HTR-8/SVneo (cell line): ENCODE results near the gene SKOR1.

Source experiments
- DNase-seq: peaks from one replicate; pipeline ENCODE4 v3.0.0; 2011; ENCODE audit warnings: low spot score, mixed read lengths; ENCODE audit not compliant: insufficient read length
- FAIRE-seq: peaks from 2 replicates; lab custom pipeline; 2011; peaks lifted over from hg19 to GRCh38; lab: Jason Lieb, UNC

SKOR1 gene

DNA sequence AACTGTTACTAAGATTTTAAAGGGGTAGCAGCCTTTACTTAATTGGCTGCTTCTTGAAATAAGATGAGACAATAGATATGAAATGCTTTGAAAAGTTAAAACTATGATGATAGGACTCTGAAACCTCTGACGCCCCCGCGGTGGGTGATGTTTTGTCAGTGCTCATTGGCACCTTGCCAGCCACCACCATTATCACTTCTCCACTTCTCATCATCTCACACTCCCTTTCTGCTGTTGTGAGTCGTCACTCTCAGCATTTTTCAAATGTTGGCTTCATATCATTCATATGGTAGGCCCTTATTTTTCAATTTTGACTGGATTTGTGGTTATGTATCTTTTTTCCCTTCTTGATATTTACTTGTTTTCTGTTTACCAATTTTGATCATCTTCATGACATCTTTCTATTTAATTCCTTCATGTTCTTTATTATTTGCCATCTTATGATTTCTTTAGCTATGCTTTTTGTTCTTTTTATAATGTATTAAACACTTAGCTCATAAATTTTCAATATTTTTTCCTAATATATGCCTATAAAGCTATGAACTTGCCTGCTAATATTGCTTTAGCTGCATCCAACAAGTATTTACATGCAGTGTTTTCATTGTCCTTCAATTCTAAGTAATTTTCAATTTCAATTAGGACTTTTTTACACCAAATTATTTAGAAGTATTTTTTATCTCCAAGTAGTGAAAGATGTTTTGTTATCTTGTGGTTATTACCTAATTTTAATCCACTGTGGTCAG lies 30.3 kb upstream of the SKOR1 start:
- no peak for FAIRE-seq
- no peak for DNase-seq

DNA sequence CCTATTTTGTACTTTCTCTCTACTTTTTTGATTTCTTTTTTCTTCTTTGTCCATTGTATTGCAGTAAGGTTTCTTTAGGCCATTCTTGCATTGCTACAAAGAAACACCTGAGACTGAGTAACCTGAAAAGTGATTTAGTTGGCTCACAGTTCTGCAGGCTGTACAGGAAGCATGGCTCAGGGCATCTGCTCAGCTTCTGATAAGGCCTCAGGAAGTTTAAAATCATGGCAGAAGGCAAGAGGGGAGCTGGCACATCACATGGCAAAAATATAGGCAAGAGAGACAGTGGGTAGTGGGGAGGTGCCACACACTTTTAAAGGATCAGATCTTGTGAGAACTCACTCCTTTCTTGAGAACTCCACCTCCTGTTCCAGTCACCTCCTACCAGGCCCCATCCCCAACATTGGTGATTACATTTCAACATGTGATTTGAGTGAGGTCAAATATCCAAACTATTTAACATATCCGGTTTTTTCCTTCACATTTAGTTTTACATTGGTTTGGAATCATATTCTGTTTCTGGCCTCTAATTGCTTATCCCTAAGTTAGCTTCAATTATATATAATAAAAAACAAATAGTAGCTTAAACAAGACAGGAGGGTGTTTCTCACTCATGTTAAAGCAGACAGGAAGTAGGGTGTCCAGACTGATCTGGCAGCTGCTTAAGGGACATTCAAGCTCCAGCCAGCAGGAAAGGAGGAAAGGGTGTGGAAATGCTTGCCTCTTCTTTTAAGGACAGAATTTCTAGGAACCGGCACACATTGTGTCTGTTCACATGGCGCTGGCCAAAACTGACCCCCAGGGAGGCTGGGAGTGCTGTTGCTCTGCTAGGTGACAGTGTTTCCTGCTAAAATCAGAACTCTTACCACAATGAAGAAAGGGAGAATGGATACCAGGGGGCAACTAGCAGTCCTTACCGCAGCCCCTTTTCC lies 28.8 kb upstream of the SKOR1 start:
- no peak for FAIRE-seq
- no peak for DNase-seq

DNA sequence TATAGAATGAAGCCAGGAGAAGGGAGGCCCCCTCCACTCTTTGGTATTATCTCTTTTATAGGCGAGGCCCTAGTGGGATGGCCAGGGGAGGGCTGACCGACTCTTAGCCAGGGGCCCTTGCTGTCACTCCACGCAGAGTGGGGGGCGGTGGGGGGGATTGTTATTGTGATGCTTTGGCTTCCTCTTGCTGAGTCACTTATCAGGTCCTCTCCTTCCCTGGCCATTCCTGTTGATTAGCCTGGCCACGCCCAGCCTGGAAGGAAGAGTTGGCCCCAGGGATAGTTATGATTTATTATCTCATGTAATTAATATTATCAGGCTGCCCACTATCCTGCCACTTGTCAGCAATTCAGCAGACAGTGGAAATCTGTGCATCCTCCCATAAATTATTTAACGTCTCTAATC lies 25.5 kb upstream of the SKOR1 start:
- DNase-seq (peak; percentile 41), FAIRE-seq (no peak)

DNA sequence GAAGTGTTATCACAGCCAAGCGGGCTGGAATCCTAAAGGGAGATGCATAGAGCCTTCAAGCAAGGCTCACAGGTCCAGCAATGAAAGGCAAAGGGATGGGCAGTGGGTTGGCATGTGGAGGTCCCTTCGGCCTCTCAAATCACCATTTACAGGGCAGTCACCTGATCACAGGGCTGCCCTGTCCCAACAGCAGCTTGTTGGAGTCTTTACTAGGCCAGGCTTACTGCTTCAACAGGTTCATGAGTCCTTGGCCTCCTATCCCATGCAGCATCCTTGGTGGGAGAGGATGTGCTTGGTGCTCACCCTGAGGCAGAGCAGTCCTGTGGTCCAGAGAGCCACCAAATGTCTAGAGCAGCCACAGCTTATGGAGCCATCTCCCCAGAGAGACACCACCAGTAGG lies 24.2 kb upstream of the SKOR1 start:
- DNase-seq = no peak
- FAIRE-seq = no peak

DNA sequence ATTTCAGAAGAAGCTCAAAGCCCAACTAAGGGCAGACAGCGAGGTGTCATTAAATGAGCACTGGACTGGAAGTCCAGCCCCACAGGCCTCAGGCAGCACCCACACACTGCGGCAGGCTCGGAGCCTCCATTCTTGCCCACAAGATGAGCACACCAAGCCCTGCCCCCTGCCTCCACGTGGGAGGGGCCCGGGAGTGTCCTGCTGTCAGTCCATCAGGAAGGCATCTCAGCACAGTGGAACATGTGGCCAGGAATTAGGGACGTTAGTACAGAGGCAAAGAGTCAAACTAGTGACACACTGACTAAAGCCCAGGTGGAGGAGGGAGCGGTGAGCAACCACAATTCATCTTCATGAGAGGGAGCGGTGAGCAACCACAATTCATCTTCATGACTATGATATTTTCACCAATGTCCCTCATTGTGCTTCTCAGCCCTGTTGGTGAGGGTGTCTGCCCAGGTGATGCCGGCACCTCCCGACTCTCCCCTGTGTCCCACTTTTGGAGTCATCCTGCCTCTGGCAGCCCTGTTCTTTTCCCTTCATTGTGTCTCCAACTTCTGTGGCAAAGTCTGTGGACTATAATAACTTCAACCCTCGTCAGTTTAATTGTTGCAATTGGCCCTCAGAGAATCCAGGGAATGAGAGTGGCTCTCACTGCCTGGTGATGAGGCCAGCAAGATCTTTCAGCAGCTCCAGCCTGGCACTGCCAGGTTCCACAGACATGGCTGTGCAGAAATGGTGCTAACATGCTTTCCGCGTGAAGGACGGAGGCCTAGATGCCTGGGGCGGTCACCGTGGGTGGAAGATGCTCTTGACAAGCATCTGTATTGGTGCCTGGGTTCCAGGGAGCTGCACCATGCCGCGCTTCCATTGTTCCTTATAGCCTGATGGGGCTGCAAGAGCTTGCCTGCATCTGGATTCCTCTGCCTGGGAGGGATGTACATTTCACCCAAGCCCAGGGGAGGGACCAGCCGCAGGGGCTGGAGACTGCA lies 23.1 kb upstream of the SKOR1 start:
- DNase-seq (no peak), FAIRE-seq (no peak)

DNA sequence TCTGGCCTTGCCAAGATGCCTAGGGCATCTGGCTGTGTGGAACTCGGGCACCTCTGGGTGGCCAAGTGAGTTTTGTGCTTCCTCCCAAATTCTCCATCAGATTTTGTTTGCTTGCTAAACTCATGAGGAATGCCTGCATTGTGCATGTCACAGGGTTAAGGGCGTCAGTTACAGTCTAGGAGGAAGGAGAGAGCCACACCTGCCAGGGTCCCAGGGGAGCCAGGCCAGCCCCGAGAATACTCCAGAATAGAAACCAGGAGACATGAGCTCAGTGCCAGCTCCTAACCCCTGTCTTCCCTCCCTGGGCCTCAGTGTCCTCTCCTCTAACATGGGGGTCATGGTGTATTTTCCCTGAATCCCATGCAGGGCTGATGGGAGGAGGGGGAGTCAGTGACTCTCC lies 22.0 kb upstream of the SKOR1 start:
- DNase-seq (no peak), FAIRE-seq (no peak)

DNA sequence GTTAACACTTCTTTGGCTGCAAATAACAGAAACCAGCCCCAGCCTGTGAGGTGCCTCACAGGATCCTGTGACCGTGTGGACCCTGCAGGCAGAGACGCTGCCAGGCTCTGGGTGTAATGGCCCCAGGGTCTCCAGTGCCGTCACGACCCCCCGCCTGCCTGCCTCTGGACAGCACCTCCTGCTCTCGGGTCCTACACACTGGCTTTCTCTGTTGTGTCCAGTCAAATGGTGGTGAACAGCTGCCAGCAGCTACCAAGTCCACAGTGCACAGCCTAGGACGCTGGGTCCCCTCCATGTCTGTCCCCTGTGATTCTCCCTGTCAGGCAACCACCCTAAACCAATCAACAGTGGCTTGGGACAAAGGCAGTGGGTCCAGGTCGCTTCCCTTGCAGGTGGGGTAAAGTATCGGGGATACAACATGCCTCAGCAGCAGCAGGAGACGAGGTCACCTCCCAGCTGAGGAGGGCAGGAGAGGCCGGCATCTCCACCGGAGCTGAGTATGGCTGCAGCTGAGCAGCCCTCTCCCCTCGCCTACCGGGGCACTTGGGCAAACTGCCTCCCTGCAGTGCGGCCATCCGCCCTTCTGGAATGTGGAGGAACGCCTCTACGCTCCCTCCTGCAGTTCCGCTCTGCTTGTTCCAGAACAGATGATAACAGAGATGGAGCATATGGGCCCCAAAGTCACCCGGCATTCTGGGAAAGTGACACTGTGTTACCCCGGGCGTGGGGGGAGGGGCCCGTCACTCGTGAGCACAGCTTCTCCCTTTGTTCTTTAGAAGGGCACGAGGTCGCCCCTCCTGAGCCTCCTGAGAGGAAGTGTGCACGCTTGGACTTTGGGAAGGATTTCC lies 21.1 kb upstream of the SKOR1 start:
- DNase-seq (no peak), FAIRE-seq (peak; percentile 9)

DNA sequence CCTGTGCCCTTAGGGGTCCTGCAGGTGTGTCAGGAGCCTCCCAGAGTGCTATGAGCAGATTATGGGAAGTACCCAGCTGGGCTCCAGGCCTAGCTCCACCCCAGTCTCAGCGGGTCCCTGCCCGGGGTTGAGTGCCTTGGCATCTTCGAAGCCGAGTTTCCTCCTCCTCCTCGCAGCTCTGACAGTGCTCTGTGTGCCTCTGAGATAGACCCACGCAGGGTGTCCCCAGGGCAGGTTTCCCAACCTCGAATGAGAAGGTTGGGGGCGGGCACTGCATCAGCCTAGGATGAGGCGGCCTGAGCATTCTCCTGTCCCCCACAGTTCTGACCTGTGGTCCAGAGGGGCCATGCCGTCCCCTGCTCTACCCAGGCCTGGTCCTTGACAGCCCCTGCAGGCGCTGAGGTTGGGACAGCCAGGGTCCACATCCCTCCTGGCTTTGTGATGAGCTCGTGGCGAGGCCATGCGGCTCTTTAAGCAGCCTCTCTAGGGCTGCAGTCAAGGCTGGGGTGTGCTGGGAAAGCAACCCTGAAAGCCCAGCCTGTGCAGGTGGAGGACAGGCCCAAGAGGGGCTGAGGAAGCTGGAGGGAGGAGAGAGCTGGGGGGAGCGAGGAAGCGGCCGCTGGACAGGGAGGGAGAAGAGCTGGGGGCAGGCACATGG lies 20.2 kb upstream of the SKOR1 start:
- FAIRE-seq = no peak
- no peak for DNase-seq

DNA sequence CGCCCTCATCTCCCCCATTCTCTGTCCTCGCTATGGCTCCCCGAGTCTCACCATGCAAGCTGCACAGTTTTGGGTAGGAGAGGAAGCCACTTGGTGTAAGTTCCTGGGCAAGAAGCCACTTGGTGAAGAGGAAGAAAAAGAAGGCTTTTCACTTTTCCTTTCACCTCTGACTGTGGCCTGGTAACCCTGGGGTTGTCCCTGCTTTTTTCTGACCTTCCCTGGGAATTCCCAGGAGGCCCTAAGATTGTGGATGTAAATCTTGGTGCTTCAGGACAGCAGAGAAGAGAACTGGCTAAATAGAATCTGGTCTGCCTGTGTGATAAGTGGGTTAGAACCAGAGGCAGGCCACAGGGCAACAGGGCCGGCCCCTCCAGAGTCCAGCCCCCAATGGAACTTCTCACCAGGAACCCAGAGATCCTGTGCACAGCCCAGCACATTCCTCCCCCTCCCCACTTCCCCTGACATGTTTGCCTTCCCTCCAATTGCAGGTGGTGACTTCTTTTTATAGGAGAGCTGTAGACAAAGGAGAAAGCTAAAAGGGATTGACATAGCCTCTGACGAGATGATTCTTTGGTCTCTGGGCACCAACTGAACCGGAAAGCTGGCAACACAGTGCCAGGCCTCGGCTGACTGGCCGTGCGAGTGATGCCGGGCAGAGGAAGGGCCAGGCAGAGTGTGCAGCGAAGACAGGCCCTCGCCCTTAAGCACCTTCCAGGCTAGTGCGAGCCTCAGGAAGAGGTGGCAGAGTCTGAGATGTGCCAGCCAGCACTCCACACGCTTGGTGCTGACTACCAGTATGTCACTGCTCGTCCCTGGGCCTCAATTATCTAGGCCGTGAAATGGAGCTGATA lies 19.4 kb upstream of the SKOR1 start:
- no peak for DNase-seq
- no peak for FAIRE-seq

DNA sequence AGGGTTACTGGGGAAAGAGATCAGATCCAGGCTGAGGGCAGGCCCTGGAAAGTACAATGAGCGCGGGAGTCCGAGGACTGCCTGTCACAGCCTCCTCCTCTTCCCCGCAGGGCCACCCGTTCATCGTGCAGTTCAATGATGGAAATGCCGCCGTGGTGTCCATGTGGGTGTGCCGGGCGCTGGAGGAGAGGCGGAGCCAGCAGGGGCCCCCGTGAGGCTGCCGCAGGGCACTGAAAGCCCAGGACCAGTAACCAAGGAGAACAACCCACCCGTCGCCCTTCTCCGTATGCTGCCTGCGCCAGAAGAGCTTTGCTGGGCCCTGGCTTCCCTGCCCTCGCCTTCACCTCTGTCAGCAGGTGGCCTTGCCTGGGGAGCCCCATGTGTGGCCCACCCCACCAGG lies 18.8 kb upstream of the SKOR1 start:
- DNase-seq = no peak
- FAIRE-seq = no peak

DNA sequence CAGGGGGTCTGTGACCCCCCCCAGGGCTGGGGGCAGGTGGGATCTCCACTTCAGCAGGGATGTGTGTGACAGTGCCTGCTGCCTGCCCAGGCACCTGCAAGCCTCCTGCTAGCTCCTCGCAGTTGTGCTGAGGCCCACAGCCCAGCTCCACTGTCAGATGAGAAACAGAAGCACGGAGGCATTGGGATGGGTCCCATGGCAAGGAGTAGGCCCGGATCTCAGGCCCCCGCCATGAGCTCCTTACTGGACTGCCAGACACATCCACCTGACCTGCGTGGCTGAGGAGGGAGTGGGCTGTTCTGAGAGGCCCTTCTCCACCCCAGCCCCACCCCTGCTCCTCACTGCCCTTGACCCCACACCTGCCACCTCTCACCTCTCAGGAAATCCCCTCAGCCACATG lies 18.2 kb upstream of the SKOR1 start:
- DNase-seq (no peak), FAIRE-seq (no peak)

DNA sequence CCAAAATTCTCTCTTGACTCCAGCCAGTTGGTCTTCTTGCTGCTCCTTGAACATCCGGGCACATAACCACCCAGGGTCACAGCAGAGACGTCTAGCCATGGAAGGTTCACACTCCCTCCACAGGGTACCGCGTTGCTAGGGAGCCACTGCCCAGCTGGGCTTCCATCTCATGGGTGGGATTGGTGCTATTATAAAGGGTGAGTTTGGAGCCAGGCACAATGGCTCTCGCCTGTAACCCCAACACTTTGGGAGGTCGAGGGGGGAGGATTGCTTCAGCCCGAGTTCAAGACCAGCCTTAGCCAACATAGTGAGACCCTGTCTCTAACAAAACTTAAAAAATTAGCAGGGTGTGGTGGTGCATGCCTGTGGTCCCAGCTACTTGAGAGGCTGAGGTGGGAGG lies 17.5 kb upstream of the SKOR1 start:
- FAIRE-seq = no peak
- no peak for DNase-seq

DNA sequence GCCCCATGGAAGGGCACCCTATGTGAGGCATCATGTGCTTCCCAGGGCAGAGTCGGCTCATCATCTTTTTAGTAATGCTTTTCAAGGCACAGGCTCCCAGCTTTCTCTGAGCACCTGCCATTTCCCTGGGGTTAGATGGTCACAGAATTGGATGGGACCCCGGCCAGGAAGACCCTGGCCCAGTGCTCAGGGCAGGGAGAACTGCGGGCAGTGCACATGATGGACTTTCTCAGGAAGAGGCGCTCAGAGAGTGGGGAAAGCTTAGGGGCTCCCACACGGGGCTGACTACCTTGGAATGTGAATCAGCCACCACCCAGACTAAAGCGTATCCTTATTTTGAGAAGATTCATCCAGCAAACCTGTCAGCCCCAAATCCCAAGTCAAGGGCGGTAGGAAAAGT lies 16.5 kb upstream of the SKOR1 start:
- DNase-seq (no peak), FAIRE-seq (no peak)

DNA sequence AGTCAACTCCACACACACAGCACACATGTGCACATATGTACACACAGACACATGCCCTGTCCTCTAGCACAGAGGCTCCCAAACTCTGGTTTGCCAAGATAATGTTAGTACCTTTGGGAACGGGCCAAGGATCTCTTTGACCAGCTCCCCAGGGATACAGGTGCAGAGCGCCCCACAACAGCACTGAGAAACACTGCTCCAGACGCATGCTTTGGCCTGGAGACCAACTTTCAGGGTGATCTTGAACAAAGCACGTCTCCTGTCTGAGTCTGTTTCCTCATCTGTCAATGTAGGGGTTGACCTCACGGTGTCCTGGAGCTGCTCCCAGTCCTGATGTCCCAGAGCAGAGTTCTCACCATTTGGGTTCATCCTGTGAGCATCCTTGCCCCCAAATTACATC lies 15.9 kb upstream of the SKOR1 start:
- DNase-seq (no peak), FAIRE-seq (no peak)

DNA sequence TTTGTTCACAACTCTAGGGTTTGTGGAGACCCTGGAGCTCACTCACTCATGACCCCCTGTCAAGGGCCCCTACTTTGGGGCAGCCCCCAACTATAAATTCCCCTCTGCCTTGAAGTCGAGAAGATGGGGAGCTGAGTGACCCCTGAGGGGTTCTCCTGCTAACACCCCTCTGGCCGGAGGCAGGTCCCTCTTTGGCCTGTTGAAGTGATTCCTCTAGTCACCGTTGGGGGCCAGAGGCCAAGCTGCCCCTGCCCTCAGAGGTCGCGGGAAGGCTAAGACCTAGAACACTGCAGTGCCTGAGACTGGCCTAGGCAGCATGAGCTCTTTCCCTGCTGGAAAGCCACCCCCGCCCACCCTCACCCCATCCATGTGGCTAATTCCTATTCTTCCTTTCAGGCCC lies 15.4 kb upstream of the SKOR1 start:
- FAIRE-seq = no peak
- no peak for DNase-seq

DNA sequence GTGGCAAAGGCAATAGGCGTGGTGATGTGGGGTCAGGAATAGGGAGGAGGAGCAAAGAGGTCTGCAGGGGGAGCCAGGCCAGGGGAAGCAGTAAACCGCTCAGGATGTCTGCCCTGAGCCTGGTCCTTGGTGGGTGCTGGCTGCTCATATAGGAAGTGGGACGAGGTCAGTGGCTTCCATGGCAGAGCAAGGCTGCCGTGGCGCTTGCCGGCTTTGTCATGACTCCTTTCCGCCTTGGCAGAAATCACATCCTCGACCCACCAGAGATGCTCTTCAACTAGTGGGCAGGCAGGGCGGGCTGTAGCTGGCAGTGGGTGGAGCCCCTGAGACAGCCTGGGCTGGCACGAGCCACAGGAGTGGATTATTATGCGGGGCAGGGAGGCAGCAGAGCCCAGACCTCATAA lies 13.1 kb upstream of the SKOR1 start:
- no peak for DNase-seq
- FAIRE-seq = no peak

DNA sequence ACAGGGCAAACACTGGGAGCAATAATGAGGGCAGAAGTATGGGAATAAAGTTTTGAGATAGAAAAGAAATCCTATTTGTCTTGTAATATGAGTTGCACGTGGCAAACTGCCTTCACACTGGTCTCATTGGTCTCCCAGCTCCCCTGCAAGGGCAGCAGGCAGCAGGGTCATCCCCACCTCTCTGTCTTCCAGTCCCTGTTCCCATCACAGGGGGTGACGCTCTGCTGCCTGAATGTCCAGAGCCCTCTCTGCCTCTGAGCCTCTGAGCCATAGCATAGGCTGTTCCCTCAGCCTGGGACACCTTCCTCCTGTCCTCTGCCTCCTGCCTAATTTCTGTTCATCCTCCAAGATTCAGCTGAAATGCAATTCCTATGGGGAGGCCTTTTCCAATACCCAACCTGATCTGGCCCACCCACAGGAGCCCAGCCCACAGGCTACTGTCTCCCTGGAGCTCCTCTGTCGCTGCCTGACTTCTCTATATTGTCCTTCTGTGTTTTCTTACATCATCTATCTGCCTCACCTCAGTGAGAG lies 12.1 kb upstream of the SKOR1 start:
- no peak for FAIRE-seq
- no peak for DNase-seq

DNA sequence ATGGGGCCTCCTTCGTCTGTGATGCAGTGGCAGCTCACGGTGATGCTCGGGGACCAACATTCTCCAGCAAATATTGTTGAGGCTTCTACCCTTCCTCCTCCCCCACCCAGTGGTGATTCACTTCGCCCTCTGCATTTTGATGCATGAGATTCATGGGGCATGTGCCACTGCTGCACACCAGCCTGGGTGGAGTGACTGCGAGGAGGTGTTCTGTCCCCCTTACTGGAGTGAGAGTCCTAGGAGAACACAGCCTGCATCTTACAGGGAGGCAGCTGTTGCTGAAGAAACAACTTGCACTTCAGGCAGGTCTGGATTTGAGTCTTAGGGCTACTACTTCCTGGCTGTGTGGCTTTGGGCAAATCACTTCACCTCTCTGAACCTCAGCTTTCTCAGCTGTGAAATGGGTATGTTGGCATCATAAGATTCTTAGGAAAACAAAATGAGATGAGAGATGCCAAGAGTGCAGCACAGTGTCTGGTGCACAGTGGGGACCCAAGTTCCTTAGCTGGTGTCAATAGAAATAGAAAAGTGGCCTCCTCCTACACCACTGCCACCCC lies 10.2 kb upstream of the SKOR1 start:
- FAIRE-seq (no peak), DNase-seq (no peak)
